ENCODE measurements around the gene ZBTB17.

DNA sequence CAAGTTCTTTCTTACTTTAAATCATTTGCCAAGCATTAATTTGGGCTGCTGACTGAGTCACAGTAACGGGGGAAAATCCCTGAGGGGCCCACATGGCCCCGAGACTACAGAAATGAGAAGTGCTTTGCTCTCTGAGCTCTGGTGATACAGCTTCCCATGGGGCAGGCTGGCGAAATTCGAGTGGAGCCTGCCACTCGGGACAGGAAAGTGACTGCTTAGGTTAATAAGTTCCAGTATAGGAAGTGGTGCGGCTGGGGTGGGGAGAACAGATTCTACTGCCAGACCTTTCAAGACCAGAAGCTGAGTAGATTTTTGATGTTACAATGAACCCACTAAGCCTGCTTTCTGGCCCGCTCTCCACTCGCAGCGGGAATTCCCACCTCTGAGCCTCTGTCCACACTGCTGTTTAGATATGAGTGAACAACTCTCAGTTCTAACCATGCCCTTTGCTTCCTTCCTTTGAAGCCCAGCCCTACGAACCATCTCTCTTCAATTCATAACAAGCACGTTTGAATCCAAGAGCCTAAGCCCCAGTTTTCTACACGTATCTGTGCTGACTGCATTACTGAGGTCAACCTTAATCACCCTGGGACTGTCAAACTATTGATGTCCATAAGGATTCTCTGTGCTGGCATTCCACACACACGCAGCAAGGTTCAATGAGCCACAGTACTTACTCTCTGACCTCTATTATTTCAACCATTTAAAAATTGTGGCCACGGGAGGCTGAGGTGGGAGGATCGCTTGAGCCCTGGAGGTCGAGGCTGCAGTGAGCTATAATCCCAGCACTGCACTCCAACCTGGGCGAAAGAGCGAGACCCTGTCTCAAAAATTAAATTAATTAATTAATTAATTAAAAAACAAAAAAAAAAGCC lies 9.6 kb downstream of the ZBTB17 start:
- no peak for TF ChIP-seq POLR2A (IDR thresholded peaks at IDR 0.05)
- TF ChIP-seq, protein P1, sequence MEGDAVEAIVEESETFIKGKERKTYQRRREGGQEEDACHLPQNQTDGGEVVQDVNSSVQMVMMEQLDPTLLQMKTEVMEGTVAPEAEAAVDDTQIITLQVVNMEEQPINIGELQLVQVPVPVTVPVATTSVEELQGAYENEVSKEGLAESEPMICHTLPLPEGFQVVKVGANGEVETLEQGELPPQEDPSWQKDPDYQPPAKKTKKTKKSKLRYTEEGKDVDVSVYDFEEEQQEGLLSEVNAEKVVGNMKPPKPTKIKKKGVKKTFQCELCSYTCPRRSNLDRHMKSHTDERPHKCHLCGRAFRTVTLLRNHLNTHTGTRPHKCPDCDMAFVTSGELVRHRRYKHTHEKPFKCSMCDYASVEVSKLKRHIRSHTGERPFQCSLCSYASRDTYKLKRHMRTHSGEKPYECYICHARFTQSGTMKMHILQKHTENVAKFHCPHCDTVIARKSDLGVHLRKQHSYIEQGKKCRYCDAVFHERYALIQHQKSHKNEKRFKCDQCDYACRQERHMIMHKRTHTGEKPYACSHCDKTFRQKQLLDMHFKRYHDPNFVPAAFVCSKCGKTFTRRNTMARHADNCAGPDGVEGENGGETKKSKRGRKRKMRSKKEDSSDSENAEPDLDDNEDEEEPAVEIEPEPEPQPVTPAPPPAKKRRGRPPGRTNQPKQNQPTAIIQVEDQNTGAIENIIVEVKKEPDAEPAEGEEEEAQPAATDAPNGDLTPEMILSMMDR (IDR thresholded peaks at IDR 0.05) = no peak
- no peak for TF ChIP-seq EP300 (IDR thresholded peaks at IDR 0.05)

Data from sigmoid colon (tissue), 4 donors.